ENCODE measurements around the gene NOL6.
"Not testable (repeated sequence)": the region's sequence is repeated elsewhere in the genome, so short reads cannot be mapped to it uniquely, and the experiment has no call there.

- TF ChIP-seq POLR2AphosphoS5 (IDR thresholded peaks at IDR 0.05); EP300 (conservative IDR thresholded peaks at IDR 0.05; ENCODE audit: poor library complexity, severe bottlenecking): not testable (repeated sequence)
These were observed 20.1 kb upstream of the NOL6 start for GRCh38 chr9:33493819-33494218.
